ENCODE data around the gene HK1.
"Not testable (repeated sequence)": the region's sequence is repeated elsewhere in the genome, so short reads cannot be mapped to it uniquely, and the experiment has no call there.

DNA sequence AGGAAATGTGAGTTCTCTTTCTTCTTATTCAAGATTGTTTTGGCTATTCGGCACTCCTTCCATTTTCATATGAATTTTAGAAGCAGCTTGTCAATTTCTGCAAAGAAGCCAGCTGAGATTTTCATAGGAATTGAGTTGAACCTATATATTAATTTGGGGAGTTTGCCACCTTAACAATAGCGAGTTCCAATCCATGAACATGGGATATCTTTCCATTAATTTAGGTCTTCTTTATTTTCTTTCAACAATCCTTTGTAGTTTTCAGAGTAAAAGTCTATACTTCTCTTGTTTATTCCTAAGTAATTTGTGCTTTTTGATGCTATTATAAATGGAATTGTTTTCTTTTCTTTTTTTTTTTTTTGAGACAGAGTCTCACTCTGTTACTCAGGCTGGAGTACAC lies 26.9 kb upstream of the HK1 start:
- TF ChIP-seq, protein P1, sequence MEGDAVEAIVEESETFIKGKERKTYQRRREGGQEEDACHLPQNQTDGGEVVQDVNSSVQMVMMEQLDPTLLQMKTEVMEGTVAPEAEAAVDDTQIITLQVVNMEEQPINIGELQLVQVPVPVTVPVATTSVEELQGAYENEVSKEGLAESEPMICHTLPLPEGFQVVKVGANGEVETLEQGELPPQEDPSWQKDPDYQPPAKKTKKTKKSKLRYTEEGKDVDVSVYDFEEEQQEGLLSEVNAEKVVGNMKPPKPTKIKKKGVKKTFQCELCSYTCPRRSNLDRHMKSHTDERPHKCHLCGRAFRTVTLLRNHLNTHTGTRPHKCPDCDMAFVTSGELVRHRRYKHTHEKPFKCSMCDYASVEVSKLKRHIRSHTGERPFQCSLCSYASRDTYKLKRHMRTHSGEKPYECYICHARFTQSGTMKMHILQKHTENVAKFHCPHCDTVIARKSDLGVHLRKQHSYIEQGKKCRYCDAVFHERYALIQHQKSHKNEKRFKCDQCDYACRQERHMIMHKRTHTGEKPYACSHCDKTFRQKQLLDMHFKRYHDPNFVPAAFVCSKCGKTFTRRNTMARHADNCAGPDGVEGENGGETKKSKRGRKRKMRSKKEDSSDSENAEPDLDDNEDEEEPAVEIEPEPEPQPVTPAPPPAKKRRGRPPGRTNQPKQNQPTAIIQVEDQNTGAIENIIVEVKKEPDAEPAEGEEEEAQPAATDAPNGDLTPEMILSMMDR (IDR thresholded peaks at IDR 0.05): not testable (repeated sequence)
- TF ChIP-seq POLR2A (IDR thresholded peaks at IDR 0.05): not testable (repeated sequence)
